ENCODE data around the gene FBXW4. TPM values are rescaled to one million over a fixed set of nuclear protein-coding genes. Genes with fewer than 3 reads are reported as not detected.

FBXW4 gene, protein sequence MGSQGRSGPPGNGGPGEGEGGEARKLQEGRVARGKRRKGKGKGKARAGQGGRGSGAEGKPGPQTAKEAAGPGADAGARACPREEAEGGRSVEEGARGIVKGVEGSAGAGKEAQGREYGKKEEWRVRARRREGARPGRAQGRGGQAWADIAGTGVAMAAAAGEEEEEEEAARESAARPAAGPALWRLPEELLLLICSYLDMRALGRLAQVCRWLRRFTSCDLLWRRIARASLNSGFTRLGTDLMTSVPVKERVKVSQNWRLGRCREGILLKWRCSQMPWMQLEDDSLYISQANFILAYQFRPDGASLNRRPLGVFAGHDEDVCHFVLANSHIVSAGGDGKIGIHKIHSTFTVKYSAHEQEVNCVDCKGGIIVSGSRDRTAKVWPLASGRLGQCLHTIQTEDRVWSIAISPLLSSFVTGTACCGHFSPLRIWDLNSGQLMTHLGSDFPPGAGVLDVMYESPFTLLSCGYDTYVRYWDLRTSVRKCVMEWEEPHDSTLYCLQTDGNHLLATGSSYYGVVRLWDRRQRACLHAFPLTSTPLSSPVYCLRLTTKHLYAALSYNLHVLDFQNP
- 18.2 and 45.4 TPM in 2 replicates for total RNA-seq

DNA sequence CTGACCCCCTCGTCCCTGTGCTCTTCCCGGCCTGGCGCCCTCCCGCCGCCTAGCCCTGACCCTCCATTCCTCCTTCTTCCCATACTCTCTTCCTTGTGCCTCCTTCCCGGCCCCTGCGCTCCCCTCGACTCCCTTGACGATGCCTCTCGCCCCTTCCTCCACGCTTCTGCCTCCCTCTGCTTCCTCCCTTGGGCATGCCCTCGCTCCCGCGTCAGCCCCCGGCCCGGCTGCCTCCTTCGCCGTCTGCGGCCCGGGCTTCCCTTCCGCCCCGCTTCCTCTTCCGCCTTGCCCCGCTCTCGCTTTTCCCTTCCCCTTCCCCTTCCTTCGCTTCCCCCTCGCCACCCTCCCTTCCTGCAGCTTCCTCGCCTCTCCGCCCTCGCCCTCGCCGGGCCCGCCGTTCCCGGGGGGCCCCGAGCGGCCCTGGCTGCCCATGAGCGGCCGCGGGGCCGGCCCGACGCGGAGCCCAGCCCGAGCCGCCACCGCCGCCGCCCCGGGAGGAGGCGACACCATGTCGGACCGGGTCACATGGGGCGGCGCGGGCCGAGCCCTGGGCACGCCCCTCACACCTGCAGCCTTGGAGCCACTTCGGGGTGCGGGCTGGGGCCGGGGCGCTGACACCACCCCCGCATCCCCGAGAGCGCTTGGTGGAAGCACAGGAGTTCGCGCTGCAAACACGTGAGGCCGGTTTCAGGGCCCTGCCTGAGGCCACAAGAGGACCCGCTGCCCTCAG lies at the start of gene FBXW4:
Gene FBXW4, minus strand, starts transcription at position 497 of the 730 bp plus-strand sequence. Its CDS starts 65 bp downstream, at position 432.

DNA sequence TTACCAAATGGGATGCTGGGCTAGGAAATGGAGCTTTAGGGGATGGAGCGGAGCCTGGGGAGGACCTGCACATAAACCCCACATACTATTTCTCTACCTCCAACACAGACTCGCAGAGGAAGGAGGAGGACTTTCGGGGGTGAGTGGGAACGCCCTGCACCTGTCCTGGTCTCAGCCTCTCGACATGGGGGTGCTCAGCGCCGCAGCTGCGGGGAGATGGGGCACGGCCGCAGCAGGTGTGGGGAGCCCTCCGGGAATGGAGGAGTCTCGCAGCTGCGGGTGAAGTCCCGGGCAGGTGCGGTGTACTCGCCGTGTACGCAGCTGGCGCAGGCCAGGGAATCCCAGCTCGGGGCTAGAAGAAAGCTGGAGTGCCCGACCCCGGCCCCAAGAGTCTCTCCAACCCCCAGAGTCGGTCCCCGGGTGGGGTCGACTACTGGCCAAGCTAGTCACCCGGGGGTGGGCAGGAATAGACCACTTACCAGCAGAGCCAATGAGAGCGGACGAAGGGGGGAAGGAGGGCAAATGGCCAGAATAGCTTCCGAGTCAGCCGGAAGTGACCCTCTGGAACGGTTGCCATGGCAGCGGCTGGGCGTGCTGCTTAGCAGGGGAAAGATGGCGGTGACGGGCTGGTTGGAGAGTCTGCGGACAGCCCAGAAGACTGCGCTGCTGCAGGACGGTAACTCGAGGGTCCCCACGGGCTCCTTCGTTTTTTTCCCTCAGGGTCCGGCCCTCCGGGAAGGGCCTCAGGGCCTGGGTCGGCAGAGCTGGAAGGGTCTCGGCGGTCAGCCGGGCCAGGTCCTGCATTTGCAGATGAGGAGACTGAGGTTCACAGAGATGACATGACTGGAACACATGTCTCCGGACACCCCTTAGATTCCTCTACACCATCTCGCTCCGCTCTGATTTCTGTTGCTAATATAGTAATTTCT lies 107.0 kb downstream of the FBXW4 start, which contains the start of the genes DPCD and POLL:
Gene DPCD, plus strand, starts transcription at position 597 of the 929 bp plus-strand sequence. Its CDS starts 16 bp downstream, at position 613.
Gene POLL, minus strand, starts transcription at position 533 of the 929 bp plus-strand sequence. CDS start 897 bp downstream, outside the sequence.

Other genes with a start within 250 kb of the FBXW4 start
- gene POLL, start 106.9 kb downstream of the FBXW4 start, total RNA-seq: 10.1 and 10.7 TPM in 2 replicates
- gene DPCD, start 106.8 kb downstream of the FBXW4 start, total RNA-seq: 44.2 and 81.4 TPM in 2 replicates
- gene FGF8, start 80.9 kb upstream of the FBXW4 start, total RNA-seq: not detected in 2 replicates
- gene NPM3, start 88.3 kb upstream of the FBXW4 start, total RNA-seq: 72.4 and 134 TPM in 2 replicates
- gene OGA, start 123.3 kb upstream of the FBXW4 start, total RNA-seq: 99.5 and 154 TPM in 2 replicates
- 0.59 and 1.1 TPM in 2 replicates for gene KCNIP2, start 148.6 kb upstream of the FBXW4 start, total RNA-seq

Data from smooth muscle cell of the umbilical artery (primary cell).